Endothelial cell of umbilical vein (primary cell): Measurements from ENCODE around the gene MED12L. TPM values are rescaled to one million over a fixed set of nuclear protein-coding genes. Genes with fewer than 3 reads are reported as not detected.

ENCODE experiments used
- BruUV-seq: library from RNA; stranded (reverse); fragments of 400-500 nt; replicated peaks from 2 replicates; lab custom pipeline; 2021; lab: Mats Ljungman, UMichigan
- CTCF ChIA-PET: fragments of 300-600, 350-600 bp; sonication (Branson Sonifier 250); formaldehyde crosslinking; loops from one replicate; lab custom pipeline; 2021; ENCODE audit warnings: antibody characterized with exemption, inconsistent platforms; lab: Charles Lee
- POLR2A ChIA-PET: fragments of 300-600, 350-600 bp; sonication (Branson Sonifier 250); formaldehyde crosslinking; loops from one replicate; lab custom pipeline; 2021; ENCODE audit warnings: antibody characterized with exemption, inconsistent platforms; lab: Charles Lee
- DNase-seq: peaks from one replicate; pipeline ENCODE4 v3.0.0-alpha.2; 2011; ENCODE audit warnings: low read depth, low spot score
- FAIRE-seq: peaks from 2 replicates; lab custom pipeline; 2011; peaks lifted over from hg19 to GRCh38; lab: Jason Lieb, UNC
- H2AFZ ChIP-seq: 2 replicates; pipeline ENCODE4 v1.6.0; 2012; ENCODE audit warnings: low read depth, low read length, control low read depth, inconsistent platforms
- H3K27ac ChIP-seq: 2 replicates; pipeline ENCODE4 v1.5.1; 2011; ENCODE audit warnings: low read depth, mild to moderate bottlenecking, control low read depth, low read length, moderate library complexity; ENCODE audit not compliant: insufficient read depth
- H3K27me3 ChIP-seq, 2 experiments: 2 replicates each; pipeline versions ENCODE4 v1.6.0 to v1.6.1; 2011; ENCODE audit warnings: low read length in 2 of 2, mixed read lengths in 1 of 2; ENCODE audit not compliant: control insufficient read depth in 2 of 2, insufficient read depth in 2 of 2
- H3K36me3 ChIP-seq, 2 experiments: 2 replicates in 1 of 2; 3 replicates in 1 of 2; pipeline ENCODE4 v1.5.1; 2011; ENCODE audit warnings: low read length in 2 of 2, mild to moderate bottlenecking in 1 of 2, moderate library complexity in 1 of 2; ENCODE audit not compliant: control insufficient read depth in 2 of 2, insufficient read depth in 2 of 2; ENCODE audit errors: extremely low read depth in 1 of 2
- H3K4me1 ChIP-seq: 3 replicates; pipeline ENCODE4 v1.5.1; 2011; ENCODE audit warnings: mild to moderate bottlenecking, low read length; ENCODE audit not compliant: control insufficient read depth, insufficient read depth; ENCODE audit errors: extremely low read depth
- H3K4me2 ChIP-seq: 2 replicates; pipeline ENCODE4 v1.6.1; 2011; ENCODE audit warnings: low read length, control low read depth, mixed read lengths; ENCODE audit not compliant: insufficient read depth
- H3K4me3 ChIP-seq, 3 experiments: fragments of 200-600 bp in 1 of 3; sonication (generic), shearing (Covaris generic) in 1 of 3; replicated peaks in 1 of 3; 2 replicates each; pipeline ENCODE4 v1.5.1; 2011 to 2016; ENCODE audit warnings: control low read depth in 3 of 3, low read length in 3 of 3, mild to moderate bottlenecking in 2 of 3, inconsistent platforms in 1 of 3, low read depth in 1 of 3, moderate library complexity in 1 of 3; ENCODE audit not compliant: insufficient read depth in 1 of 3
- H3K79me2 ChIP-seq: 2 replicates; pipeline ENCODE4 v1.6.0; 2012; ENCODE audit warnings: low read length, inconsistent platforms; ENCODE audit not compliant: control insufficient read depth, insufficient read depth
- H3K9ac ChIP-seq: replicated peaks from 2 replicates; pipeline ENCODE3; 2011; ENCODE audit warnings: low read length, control low read depth; ENCODE audit not compliant: insufficient read depth; ENCODE audit errors: extremely low read depth
- H3K9me1 ChIP-seq: replicated peaks from 3 replicates; pipeline ENCODE4 v1.6.0; 2011; ENCODE audit warnings: mild to moderate bottlenecking, low read length; ENCODE audit not compliant: control insufficient read depth, insufficient read depth; ENCODE audit errors: extremely low read depth
- H3K9me3 ChIP-seq: replicated peaks from 2 replicates; pipeline ENCODE4 v1.5.1; 2012; ENCODE audit warnings: low read length, inconsistent platforms; ENCODE audit not compliant: control insufficient read depth, insufficient read depth
- H4K20me1 ChIP-seq: replicated peaks from 2 replicates; pipeline ENCODE3; 2011; ENCODE audit warnings: mild to moderate bottlenecking, low read length; ENCODE audit not compliant: control insufficient read depth, insufficient read depth; ENCODE audit errors: extremely low read depth
- EZH2 ChIP-seq: IDR thresholded peaks from 2 replicates; pipeline ENCODE4 v1.6.1; 2012; ENCODE audit warnings: borderline replicate concordance, low read depth, mild to moderate bottlenecking, moderate library complexity, low read length, inconsistent platforms; ENCODE audit not compliant: severe bottlenecking
- FOS ChIP-seq: IDR thresholded peaks from 2 replicates; pipeline ENCODE4 v1.6.1; 2011; ENCODE audit warnings: mild to moderate bottlenecking, low read length, moderate library complexity, borderline replicate concordance; ENCODE audit not compliant: insufficient read depth
- GATA2 ChIP-seq: IDR thresholded peaks from 2 replicates; pipeline ENCODE4 v1.7.0; 2011; ENCODE audit warnings: low read depth, mild to moderate bottlenecking, moderate library complexity, mixed read lengths, low read length; ENCODE audit not compliant: insufficient read length, insufficient read depth
- JUN ChIP-seq: IDR thresholded peaks from 2 replicates; pipeline ENCODE4 v1.6.1; 2011; ENCODE audit warnings: borderline replicate concordance, low read depth; ENCODE audit not compliant: insufficient read length, insufficient read depth
- MYC ChIP-seq: IDR thresholded peaks from one replicate; pipeline ENCODE4 v1.6.1; 2011; ENCODE audit warnings: mild to moderate bottlenecking, low read depth, low read length
- POLR2A ChIP-seq: IDR thresholded peaks from 2 replicates; pipeline ENCODE4 v1.6.1; 2012; ENCODE audit warnings: low read depth, mild to moderate bottlenecking, control low read depth, low read length
- POLR2AphosphoS5 ChIP-seq: IDR thresholded peaks from 2 replicates; pipeline ENCODE4 v1.6.1; 2012; ENCODE audit warnings: low read depth, mild to moderate bottlenecking, control low read depth, low read length, moderate library complexity; ENCODE audit not compliant: insufficient read depth
- dilution Hi-C: fragments of 300-500 bp; cut with MboI; formaldehyde crosslinking; loops from one replicate; pipeline ENCODE4 v1.15.0; 2019; ENCODE audit warnings: low sequenced_read_pairs; ENCODE audit not compliant: extremely low pct_ligation_motif_present
- intact Hi-C: fragments of 100-400 bp; cut with micrococcal nuclease; formaldehyde crosslinking; loops from one replicate; pipeline ENCODE4 v1.10.0; 2022
- polyA plus RNA-seq, 4 experiments: library from polyadenylated mRNA; depleted of rRNA in 3 of 4; stranded (reverse) in 3 of 4; unstranded in 1 of 4; fragments of >200 nt; gene quantifications; 2 replicates each; pipeline versions ENCODE4 v1.2.1 to v1.2.3, GENCODE V29; 2011 to 2012; ENCODE audit warnings: missing spikeins in 1 of 4
- total RNA-seq: library from RNA; stranded (reverse); gene quantifications from 2 replicates; pipeline ENCODE4 v1.2.3, GENCODE V29; 2021
- TF ChIP-seq, protein P1 (sequence below): IDR thresholded peaks from 2 replicates; pipeline ENCODE4 v1.6.1; 2011; ENCODE audit not compliant: insufficient read depth, insufficient read length
- TF ChIP-seq, protein P2 (sequence below), 2 donors: IDR thresholded peaks; 1 replicate in 1 of 2; 2 replicates in 1 of 2; pipeline ENCODE4 v1.5.1; 2011; ENCODE audit warnings: low read length in 2 of 2, mild to moderate bottlenecking in 2 of 2, moderate library complexity in 2 of 2, control low read depth in 1 of 2, inconsistent platforms in 1 of 2, low read depth in 1 of 2; ENCODE audit not compliant: insufficient read depth in 1 of 2; ENCODE audit errors: extremely low read depth in 1 of 2

MED12L gene
- total and polyA plus RNA-seq, 2 donors (not counting 3 experiments of a cell fraction or from before 2014, with no cell fraction given): 0.03 to 0.27 TPM

DNA sequence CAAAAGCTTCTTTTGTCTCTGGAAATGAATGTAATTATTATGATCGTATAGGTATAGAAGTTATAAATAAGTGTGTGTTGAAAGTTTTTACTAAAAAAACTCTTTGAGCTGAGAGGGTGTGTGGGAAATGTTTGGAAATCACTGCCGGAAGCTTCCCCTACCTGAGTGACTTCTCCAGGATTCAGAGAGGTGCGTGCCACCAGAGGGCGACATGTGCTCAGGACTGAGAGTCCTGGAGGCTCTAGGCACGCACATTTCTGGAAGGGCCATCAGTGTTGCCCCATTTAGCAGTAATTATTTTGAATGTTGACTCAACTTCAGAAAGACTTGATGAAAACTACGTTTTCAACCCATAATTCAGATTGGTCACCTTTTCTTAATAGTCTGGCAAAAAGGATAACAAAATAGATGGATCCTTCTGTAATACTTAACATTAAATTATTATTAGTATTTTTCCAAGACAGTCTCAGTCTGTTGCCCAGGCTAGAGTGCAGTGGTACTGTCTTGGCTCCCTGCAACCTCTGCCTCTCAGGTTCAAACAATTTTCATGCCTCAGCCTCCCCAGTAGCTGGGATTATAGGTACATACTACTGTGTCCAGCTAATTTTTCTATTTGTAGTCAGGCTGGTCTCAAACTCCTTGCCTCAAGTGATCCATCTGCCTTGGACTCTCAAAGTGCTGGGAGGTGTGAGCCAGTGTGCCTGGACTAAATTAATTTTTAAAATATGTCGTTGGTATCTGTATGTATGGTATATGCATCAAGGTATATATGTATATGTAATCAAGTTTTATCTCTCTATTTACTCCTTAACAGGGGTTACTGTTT lies 83.0 kb downstream of the MED12L start:
- dilution Hi-C loops (no loop called here), intact Hi-C loops (loop anchor here (1.0 to 5.0 kb wide), 5 partner anchors 59 to 750 kb away; partner anchors contain the start of gene P2RY13)
- ChIA-PET CTCF (interaction anchor here (0.6 to 3.6 kb wide), 31 partner anchors 9 to 751 kb away, joined by 3 to 98 read pairs (median 5); partner anchors contain the start of gene P2RY14), POLR2A (no interaction called here)
- H4K20me1 ChIP-seq: no peaks in the 10 kb centered on the region
- H3K36me3 ChIP-seq: no peaks in the 10 kb centered on the region
- no peak overlapping the region for H3K4me3 ChIP-seq
- FAIRE-seq: peak; percentile 15
- H3K9ac ChIP-seq: no peak overlapping the region
- no peak overlapping the region for H3K4me2 ChIP-seq
- no peaks in the 10 kb centered on the region for H3K27me3 ChIP-seq
- H3K4me1 ChIP-seq: no peaks in the 10 kb centered on the region
- no peak for TF ChIP-seq FOS
- TF ChIP-seq, protein P1, sequence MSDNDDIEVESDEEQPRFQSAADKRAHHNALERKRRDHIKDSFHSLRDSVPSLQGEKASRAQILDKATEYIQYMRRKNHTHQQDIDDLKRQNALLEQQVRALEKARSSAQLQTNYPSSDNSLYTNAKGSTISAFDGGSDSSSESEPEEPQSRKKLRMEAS: peak; percentile 7
- TF ChIP-seq JUN: no peak
- no peak for TF ChIP-seq EZH2
- no peak for TF ChIP-seq POLR2AphosphoS5
- no peak for TF ChIP-seq MYC
- TF ChIP-seq GATA2: no peak
- TF ChIP-seq, protein P2, sequence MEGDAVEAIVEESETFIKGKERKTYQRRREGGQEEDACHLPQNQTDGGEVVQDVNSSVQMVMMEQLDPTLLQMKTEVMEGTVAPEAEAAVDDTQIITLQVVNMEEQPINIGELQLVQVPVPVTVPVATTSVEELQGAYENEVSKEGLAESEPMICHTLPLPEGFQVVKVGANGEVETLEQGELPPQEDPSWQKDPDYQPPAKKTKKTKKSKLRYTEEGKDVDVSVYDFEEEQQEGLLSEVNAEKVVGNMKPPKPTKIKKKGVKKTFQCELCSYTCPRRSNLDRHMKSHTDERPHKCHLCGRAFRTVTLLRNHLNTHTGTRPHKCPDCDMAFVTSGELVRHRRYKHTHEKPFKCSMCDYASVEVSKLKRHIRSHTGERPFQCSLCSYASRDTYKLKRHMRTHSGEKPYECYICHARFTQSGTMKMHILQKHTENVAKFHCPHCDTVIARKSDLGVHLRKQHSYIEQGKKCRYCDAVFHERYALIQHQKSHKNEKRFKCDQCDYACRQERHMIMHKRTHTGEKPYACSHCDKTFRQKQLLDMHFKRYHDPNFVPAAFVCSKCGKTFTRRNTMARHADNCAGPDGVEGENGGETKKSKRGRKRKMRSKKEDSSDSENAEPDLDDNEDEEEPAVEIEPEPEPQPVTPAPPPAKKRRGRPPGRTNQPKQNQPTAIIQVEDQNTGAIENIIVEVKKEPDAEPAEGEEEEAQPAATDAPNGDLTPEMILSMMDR (IDR thresholded peaks at IDR 0.05; ENCODE audit: extremely low read depth in 1 of 2, insufficient read depth in 1 of 2, low read depth in 1 of 2, low read length in 2 of 2): peak; percentile 68 to 76
- no peak for TF ChIP-seq POLR2A
- BruUV-seq: no TSS peak
- no peak overlapping the region for H2AFZ ChIP-seq
- H3K9me3 ChIP-seq: no peaks in the 10 kb centered on the region
- peak; percentile 38 for DNase-seq
- H3K79me2 ChIP-seq: no peaks in the 10 kb centered on the region
- H3K27ac ChIP-seq: no peak overlapping the region
- no peaks in the 10 kb centered on the region for H3K9me1 ChIP-seq
